SK-N-SH (cell line): Measurements from ENCODE around the gene CCDC78. TPM values are rescaled to one million over a fixed set of nuclear protein-coding genes. Genes with fewer than 3 reads are reported as not detected.

Experiments
- CTCF ChIA-PET: fragments of 300-600, 350-600 bp; formaldehyde crosslinking; extraction: SDS; loops from one replicate; lab custom pipeline; 2021; lab: Yijun Ruan, JAX
- POLR2A ChIA-PET: fragments of 350-600 bp; sonication (Branson Sonifier 250); formaldehyde crosslinking; extraction: SDS; loops from one replicate; lab custom pipeline; 2020; ENCODE audit warnings: antibody characterized with exemption, inconsistent platforms; lab: Yijun Ruan, JAX
- DNase-seq: peaks from one replicate; pipeline ENCODE4 v3.0.0; 2012
- H2AFZ ChIP-seq: fragments of 200-600 bp; sonication (generic); 2 replicates; pipeline ENCODE4 v1.8.1; 2016; ENCODE audit warnings: antibody characterized with exemption, mild to moderate bottlenecking, low read depth
- H3F3A ChIP-seq: fragments of 200-600 bp; sonication (generic); replicated peaks from 2 replicates; pipeline ENCODE3; 2016; ENCODE audit warnings: antibody characterized with exemption, mild to moderate bottlenecking; ENCODE audit not compliant: insufficient read depth
- H3K27ac ChIP-seq, 2 experiments: fragments of 200-500 bp in 1 of 2; fragments of 200-600 bp in 1 of 2; sonication (Bioruptor generic) in 1 of 2; sonication (generic), shearing (Covaris generic) in 1 of 2; 2 replicates each; pipeline versions ENCODE4 v1.5.1 to v1.6.1; 2014 to 2016; ENCODE audit warnings: low read depth in 2 of 2, inconsistent platforms in 1 of 2, low read length in 1 of 2, mild to moderate bottlenecking in 1 of 2, mixed read lengths in 1 of 2
- H3K27me3 ChIP-seq: fragments of 200-600 bp; sonication (generic), shearing (Covaris generic); 2 replicates; pipeline ENCODE4 v1.6.1; 2016; ENCODE audit warnings: mixed run types; ENCODE audit not compliant: insufficient read depth
- H3K36me3 ChIP-seq, 2 experiments: fragments of 200-500 bp in 1 of 2; fragments of 200-600 bp in 1 of 2; sonication (Bioruptor generic) in 1 of 2; sonication (generic) in 1 of 2; replicated peaks in 1 of 2; 2 replicates each; pipeline versions ENCODE3 to v1.5.1; 2014 to 2016; ENCODE audit warnings: low read length in 1 of 2, mild to moderate bottlenecking in 1 of 2; ENCODE audit not compliant: insufficient read depth in 2 of 2, control insufficient read depth in 1 of 2
- H3K4me1 ChIP-seq, 2 experiments: fragments of 200-500 bp in 1 of 2; fragments of 200-600 bp in 1 of 2; sonication (Bioruptor generic) in 1 of 2; sonication (generic), shearing (Covaris generic) in 1 of 2; 2 replicates each; pipeline versions ENCODE4 v1.5.1 to v1.6.1; 2014 to 2016; ENCODE audit warnings: low read depth in 1 of 2, low read length in 1 of 2, mixed run types in 1 of 2; ENCODE audit not compliant: insufficient read depth in 2 of 2, control insufficient read depth in 1 of 2
- H3K4me2 ChIP-seq: fragments of 200-600 bp; sonication (generic), shearing (Covaris generic); 2 replicates; pipeline ENCODE4 v1.6.1; 2017; ENCODE audit warnings: mixed run types
- H3K4me3 ChIP-seq, 2 experiments: fragments of 200-500 bp in 1 of 2; fragments of 200-600 bp in 1 of 2; sonication (Bioruptor generic) in 1 of 2; sonication (generic), shearing (Covaris generic) in 1 of 2; 2 replicates each; pipeline versions ENCODE4 v1.5.1 to v1.8.1; 2014 to 2016; ENCODE audit warnings: low read depth in 2 of 2, inconsistent platforms in 1 of 2, low read length in 1 of 2, mild to moderate bottlenecking in 1 of 2, mixed read lengths in 1 of 2, moderate library complexity in 1 of 2
- H3K79me2 ChIP-seq: fragments of 200-600 bp; sonication (generic); 2 replicates; pipeline ENCODE4 v1.8.1; 2017; ENCODE audit warnings: mild to moderate bottlenecking; ENCODE audit not compliant: insufficient read depth
- H3K9ac ChIP-seq: fragments of 200-600 bp; sonication (generic); 2 replicates; pipeline ENCODE4 v1.6.1; 2017; ENCODE audit warnings: mixed run types
- H3K9me2 ChIP-seq: fragments of 200-600 bp; sonication (generic); 2 replicates; pipeline ENCODE4 v1.6.1; 2017; ENCODE audit warnings: mixed run types
- H3K9me3 ChIP-seq: fragments of 200-600 bp; sonication (generic); 2 replicates; pipeline ENCODE4 v1.6.1; 2017; ENCODE audit warnings: mixed run types, mild to moderate bottlenecking, moderate library complexity
- H4K20me1 ChIP-seq: fragments of 200-600 bp; sonication (generic); 2 replicates; pipeline ENCODE4 v1.6.1; 2017; ENCODE audit warnings: mild to moderate bottlenecking, mixed run types; ENCODE audit not compliant: insufficient read depth
- CHD2 ChIP-seq: fragments of 150-350 bp; IDR thresholded peaks from 2 replicates; pipeline ENCODE4 v1.6.1; 2018; ENCODE audit warnings: low read length; ENCODE audit not compliant: partially characterized antibody
- ELF1 ChIP-seq: IDR thresholded peaks from 2 replicates; pipeline ENCODE4 v1.4.0; 2012
- GABPA ChIP-seq: IDR thresholded peaks from 2 replicates; pipeline ENCODE4 v1.4.0; 2012; ENCODE audit warnings: low read depth, mild to moderate bottlenecking
- GATA2 ChIP-seq: sonication (generic); formaldehyde crosslinking; IDR thresholded peaks from 2 replicates; pipeline ENCODE4 v1.5.0; 2020; ENCODE audit warnings: mild to moderate bottlenecking, missing genetic modification reagents
- MEF2A ChIP-seq: IDR thresholded peaks from 2 replicates; pipeline ENCODE4 v1.4.0; 2012; ENCODE audit warnings: low read depth, borderline replicate concordance
- MXI1 ChIP-seq: IDR thresholded peaks from 2 replicates; pipeline ENCODE4 v1.6.1; 2012; ENCODE audit warnings: mild to moderate bottlenecking, low read depth, low read length, improper control_type of control experiment
- SIN3A ChIP-seq: IDR thresholded peaks from 2 replicates; pipeline ENCODE4 v1.6.1; 2012; ENCODE audit warnings: low read depth, mild to moderate bottlenecking, low read length, moderate library complexity, borderline replicate concordance
- TEAD4 ChIP-seq: IDR thresholded peaks from 2 replicates; pipeline ENCODE4 v1.4.0; 2012; ENCODE audit warnings: mild to moderate bottlenecking, borderline replicate concordance; ENCODE audit not compliant: insufficient read depth
- WGBS: methylation state at CpG from one replicate; pipeline ENCODE4 v1.1.6; 2017; ENCODE audit warnings: low lambda C conversion rate; 5-methylcytosine and 5-hydroxymethylcytosine counted together
- polyA plus RNA-seq, 3 experiments: library from polyadenylated mRNA; depleted of rRNA; stranded (reverse); fragments of >200 nt; gene quantifications; 2 replicates each; pipeline ENCODE4 v1.2.3, GENCODE V29; 2012
- TF ChIP-seq, protein P1 (sequence below): fragments of 150-350 bp; IDR thresholded peaks from 2 replicates; pipeline ENCODE4 v1.6.1; 2017; ENCODE audit warnings: antibody characterized with exemption, low read length, low read depth, borderline replicate concordance
- TF ChIP-seq, protein P2 (sequence below): IDR thresholded peaks from 2 replicates; pipeline ENCODE4 v1.6.1; 2012; ENCODE audit warnings: mild to moderate bottlenecking, low read depth, low read length, moderate library complexity

Gene CCDC78
- polyA plus RNA-seq, 1 of the 3 experiments (the other 2 are of a cell fraction): 15.4 TPM

DNA sequence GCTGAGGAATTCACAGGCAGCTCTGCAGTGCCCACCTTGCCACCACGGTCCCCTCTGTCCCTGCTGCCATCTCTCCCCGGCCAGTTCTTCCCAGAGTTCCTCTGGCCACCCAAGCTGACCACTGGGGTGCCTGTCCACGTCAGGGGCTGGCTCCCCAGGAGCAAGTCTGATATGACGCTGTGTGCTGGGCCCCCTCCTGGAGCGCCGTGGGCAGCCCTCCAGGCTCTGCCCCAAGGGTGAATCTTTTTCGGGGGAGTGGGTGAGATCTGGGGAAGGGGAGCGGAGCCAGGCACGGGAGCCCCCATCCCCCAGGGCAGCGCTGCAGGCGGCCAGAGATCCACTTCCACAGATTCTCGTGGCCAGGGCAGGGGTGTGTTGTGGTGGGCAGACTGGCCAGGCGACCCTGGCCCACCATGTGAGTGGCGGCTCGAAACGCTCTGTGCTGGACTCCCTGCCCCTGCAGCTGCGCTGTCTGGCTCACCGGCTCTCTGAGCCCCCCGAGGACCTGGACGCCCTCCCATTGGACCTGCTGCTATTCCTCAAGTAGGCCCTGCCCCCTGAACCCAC, 38.0 kb upstream of the CCDC78 start:
- Histone ChIP-seq H3K9ac (no peak overlapping the region), H3F3A (no peaks in the 10 kb centered on the region), H3K36me3 (no peaks in the 10 kb centered on the region), H3K4me3 (no peak overlapping the region), H3K9me2 (no peaks in the 10 kb centered on the region), H2AFZ (no peak overlapping the region), H3K4me2 (no peak overlapping the region), H3K79me2 (no peaks in the 10 kb centered on the region), H3K27me3 (no peaks in the 10 kb centered on the region)
- ChIA-PET POLR2A (no interaction called here), CTCF (no interaction called here)
- DNase-seq: no peak
- TF ChIP-seq GABPA (no peak), MEF2A (no peak), TEAD4 (no peak), GATA2 (CRISPR knock-in tag) (no peak), ELF1 (no peak), MXI1 (no peak), CHD2 (no peak), SIN3A (no peak)
- TF ChIP-seq, protein P1, sequence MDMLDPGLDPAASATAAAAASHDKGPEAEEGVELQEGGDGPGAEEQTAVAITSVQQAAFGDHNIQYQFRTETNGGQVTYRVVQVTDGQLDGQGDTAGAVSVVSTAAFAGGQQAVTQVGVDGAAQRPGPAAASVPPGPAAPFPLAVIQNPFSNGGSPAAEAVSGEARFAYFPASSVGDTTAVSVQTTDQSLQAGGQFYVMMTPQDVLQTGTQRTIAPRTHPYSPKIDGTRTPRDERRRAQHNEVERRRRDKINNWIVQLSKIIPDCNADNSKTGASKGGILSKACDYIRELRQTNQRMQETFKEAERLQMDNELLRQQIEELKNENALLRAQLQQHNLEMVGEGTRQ: no peak
- TF ChIP-seq, all 33 proteins: peak for 0
- H4K20me1 ChIP-seq: no peaks in the 10 kb centered on the region
- H3K9me3 ChIP-seq: no peaks in the 10 kb centered on the region
- WGBS: 20% methylated on average over 7 of the region's 20 CpGs
- H3K4me1 ChIP-seq: no peaks in the 10 kb centered on the region
- H3K27ac ChIP-seq: no peak overlapping the region

DNA sequence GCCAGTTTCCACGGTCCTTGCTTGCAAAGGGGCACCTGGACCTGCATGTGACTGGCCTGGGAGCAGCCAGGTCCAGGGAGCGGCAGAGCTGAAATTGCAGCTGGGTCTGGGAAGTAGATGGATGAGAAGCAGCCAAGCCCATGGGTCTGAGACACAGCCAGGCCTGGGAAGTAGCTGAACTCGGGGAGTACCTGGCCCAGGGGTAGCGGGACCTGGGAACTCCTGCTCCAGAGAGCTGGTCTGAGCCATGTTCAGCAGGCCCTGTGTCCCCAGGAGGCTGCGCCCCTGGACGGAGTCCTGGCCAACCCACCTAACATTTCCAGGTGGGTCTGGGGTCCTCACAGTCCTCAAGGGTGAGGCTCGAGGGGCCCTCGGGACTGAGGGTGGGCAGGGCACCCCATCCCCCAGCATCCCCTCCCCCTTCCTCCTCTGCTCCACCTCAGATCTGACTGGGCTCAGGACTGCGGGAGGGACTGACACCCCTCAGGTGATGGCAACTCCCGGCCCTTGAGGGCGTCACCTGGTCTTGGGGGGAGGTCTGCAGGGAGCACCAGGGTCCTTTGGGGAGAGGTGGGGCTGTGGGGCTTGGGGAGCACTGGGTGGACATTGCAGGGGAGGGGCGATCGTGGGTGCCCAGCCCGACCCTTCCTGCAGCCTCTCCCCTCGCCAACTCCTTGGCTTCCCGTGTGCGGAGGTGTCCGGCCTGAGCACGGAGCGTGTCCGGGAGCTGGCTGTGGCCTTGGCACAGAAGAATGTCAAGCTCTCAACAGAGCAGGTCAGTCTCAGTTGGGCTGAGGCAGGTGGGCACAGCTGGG, 37.3 kb upstream of the CCDC78 start:
- TF ChIP-seq, protein P2, sequence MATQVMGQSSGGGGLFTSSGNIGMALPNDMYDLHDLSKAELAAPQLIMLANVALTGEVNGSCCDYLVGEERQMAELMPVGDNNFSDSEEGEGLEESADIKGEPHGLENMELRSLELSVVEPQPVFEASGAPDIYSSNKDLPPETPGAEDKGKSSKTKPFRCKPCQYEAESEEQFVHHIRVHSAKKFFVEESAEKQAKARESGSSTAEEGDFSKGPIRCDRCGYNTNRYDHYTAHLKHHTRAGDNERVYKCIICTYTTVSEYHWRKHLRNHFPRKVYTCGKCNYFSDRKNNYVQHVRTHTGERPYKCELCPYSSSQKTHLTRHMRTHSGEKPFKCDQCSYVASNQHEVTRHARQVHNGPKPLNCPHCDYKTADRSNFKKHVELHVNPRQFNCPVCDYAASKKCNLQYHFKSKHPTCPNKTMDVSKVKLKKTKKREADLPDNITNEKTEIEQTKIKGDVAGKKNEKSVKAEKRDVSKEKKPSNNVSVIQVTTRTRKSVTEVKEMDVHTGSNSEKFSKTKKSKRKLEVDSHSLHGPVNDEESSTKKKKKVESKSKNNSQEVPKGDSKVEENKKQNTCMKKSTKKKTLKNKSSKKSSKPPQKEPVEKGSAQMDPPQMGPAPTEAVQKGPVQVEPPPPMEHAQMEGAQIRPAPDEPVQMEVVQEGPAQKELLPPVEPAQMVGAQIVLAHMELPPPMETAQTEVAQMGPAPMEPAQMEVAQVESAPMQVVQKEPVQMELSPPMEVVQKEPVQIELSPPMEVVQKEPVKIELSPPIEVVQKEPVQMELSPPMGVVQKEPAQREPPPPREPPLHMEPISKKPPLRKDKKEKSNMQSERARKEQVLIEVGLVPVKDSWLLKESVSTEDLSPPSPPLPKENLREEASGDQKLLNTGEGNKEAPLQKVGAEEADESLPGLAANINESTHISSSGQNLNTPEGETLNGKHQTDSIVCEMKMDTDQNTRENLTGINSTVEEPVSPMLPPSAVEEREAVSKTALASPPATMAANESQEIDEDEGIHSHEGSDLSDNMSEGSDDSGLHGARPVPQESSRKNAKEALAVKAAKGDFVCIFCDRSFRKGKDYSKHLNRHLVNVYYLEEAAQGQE: no peak
- Histone ChIP-seq H3K27ac (no peak overlapping the region), H3K27me3 (no peaks in the 10 kb centered on the region), H3K79me2 (no peaks in the 10 kb centered on the region), H3K4me3 (no peak overlapping the region), H3K36me3 (no peaks in the 10 kb centered on the region), H3K9me3 (no peaks in the 10 kb centered on the region), H3K9me2 (no peaks in the 10 kb centered on the region), H2AFZ (no peak overlapping the region), H3K4me1 (no peaks in the 10 kb centered on the region), H4K20me1 (no peaks in the 10 kb centered on the region), H3K9ac (no peak overlapping the region), H3K4me2 (no peak overlapping the region), H3F3A (no peaks in the 10 kb centered on the region)
- 27% methylated on average over 13 of the region's 21 CpGs for WGBS
- CTCF ChIA-PET: no interaction called here
- POLR2A ChIA-PET: no interaction called here
- no peak for DNase-seq
